ENCODE measurements around the gene FGD2. TPM values are rescaled to one million over a fixed set of nuclear protein-coding genes. Genes with fewer than 3 reads are reported as not detected.

FGD2 gene, protein sequence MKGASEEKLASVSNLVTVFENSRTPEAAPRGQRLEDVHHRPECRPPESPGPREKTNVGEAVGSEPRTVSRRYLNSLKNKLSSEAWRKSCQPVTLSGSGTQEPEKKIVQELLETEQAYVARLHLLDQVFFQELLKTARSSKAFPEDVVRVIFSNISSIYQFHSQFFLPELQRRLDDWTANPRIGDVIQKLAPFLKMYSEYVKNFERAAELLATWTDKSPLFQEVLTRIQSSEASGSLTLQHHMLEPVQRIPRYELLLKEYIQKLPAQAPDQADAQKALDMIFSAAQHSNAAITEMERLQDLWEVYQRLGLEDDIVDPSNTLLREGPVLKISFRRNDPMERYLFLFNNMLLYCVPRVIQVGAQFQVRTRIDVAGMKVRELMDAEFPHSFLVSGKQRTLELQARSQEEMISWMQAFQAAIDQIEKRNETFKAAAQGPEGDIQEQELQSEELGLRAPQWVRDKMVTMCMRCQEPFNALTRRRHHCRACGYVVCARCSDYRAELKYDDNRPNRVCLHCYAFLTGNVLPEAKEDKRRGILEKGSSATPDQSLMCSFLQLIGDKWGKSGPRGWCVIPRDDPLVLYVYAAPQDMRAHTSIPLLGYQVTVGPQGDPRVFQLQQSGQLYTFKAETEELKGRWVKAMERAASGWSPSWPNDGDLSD
- 5.4 TPM for total RNA-seq

DNA sequence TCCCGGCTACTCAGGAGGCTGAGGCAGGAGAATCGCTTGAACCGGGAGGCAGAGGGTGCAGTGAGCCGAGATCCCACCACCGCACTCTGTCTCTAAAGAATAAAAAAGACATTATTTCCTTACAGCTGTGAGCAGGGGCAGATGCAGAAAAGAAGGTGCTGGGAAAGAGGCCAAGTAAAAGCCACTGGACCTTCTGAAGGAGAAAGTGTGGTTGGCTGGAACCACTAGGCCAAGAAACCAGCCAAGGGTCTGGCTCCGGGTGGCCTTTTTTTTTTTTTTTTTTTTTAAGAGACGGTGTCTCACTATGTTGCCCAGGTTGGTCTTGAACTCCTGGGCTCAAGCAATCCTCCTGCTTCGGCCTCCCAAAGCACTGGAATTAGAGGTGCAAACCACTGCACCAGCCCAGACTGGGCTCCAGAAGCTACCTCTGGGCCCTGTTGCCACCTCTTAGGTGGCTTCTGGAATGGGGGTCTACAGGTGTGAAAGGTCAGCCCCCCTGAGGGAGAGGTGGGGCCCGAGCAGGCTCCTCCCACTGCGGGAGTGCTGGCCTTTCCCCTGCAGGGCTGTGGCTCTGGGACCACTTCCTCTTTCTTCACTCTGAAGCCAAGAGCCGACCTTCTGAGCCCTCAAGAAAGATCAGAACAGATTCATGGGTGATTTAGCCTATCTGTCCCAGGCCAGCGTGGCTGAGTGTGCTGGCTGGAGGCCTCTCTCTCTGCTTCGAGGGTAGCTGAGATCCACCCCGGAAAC is at the start of gene FGD2:
FGD2 (plus strand) TSS at position 595 of the 750 bp plus-strand sequence. CDS start 163 bp downstream, outside the sequence.
- no peak for DNase-seq

DNA sequence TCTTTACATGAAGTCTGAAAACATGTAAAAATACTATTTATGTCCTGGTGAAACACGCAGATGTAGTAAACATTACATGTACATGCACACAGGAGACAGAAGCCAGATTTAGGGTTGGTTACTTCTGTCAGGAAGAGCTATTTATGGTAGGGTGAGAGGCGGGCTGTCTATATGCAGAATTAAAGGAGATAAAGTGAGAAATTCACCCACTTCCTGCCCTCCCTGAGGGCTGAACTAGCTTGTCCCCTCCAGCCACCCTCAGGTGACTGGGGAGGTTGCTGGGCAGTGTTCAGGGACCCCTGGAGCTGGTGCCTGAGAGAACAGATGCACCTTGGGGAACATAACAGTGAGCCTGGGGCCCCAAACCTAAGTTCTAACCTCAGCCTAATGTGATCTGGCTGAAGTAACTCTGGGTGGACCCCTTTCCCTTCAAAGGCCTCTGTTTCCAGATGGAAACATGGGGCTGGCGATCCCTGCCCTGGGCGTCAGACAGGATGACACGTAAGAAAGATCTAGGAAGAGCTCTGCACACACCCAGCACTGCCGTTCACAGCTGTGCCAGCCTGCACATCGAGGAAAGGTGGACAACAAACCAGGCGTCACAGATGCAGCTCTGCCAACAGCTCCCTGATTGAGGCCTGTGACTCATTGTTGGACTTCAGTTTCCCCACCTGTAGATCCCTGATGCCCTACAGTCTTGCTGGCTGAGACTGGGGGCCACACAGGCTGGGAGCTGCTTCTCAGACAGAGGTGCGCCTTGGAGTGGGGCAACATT is 49.6 kb upstream of the FGD2 start:
- peak; percentile 24 for DNase-seq

DNA sequence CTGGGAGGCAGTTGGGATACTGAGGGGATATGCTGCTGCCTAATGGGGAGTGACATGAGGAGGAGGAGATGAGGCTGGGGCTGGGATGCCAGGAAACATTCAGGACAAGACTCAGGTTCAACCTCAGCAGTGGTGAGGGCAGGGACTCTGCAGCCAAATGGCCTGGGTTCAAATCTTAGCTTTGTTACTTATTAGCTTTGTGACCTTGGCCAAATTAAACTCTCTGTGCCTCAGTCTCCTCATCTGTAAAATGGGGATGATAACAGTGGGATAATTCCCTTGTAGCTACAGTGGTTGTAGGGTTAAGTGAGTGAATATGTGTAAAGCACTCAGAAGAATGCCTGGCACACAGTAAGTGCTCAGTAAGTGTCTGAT is 49.0 kb upstream of the FGD2 start:
- DNase-seq = no peak

DNA sequence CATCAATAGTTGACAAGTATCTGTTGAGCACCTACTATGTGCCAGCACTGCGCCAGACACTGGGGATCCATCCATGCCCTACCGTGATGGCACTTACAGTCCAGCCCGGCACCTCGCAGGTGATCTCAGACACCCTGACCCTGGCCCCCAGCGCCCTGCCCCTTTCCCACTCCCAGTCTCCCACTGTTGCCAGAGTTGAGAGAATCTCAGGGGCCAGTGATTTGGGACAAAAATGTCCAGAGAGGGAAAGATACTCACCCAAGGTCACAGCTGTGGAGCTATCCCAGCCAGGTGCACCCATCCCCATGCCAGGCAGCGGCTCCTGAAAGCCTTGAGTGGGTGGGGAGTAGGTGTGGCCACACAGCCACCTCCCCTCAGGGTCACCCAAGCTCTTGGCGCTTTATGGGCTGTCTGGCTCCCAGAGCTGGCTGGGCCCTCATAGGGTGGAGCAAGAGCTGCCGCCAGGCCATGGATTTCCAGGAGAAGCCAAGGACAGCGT is 47.6 kb upstream of the FGD2 start:
- DNase-seq = no peak

DNA sequence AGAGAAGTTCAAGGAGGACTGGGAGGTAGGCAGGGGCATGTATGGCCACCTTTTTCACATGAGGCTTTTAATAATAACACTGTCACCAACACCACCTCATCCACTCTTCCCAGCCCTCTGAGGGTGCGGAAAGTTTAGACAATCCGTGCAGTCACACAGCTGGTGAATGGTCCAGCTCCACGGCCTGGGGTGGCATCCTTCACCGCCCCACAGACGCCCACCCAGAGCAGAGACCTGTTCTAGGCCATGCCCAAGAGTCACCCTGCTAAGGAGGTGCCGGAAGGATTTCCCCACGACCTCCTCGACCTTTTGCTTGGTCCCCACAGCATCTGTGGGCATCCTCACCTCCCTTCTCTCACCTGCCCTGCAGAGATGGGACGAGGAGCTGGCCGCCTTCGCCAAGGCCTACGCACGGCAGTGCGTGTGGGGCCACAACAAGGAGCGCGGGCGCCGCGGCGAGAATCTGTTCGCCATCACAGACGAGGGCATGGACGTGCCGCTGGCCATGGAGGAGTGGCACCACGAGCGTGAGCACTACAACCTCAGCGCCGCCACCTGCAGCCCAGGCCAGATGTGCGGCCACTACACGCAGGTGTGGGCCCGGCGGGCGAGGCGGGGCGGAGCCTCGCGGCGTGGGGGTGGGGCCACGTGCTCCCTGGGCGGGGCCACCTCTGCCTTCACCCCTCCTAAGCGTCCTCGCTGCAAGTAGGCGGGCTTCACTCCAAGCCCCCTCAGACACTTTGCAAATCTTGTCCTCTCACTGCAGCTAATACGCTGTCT is 46.5 kb upstream of the FGD2 start:
- DNase-seq = no peak

DNA sequence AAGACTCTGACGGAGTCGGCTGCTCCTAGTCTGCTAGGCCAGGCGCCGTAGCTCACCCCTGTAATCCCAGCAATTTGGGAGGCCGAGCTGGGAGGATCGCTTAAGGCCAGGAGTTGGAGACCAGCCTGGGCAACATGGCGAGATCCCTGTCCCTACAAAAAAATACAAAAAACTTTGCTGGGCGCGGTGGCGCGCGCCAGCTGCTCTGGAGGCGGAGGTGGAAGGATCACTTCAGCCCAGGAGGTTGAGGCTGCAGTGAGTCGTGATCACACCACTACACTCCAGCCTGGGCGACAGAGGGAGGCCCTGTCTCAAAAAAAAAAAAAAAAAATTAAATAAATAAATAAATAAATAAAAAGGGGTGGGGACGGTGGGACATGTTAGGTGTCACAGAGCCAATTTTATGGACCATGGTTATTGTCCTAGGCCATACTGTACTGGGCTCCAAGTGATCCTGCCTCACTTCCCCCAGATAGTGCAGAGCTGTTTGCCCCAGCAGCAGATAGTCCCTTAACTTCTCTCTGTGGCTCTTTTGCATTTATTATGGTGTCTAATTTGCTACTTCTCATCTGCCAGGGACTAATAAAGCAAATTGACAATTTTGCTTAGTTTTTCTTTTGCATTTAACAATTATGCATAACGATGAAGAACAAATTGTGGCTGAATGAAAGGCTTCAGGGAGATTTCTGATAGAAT is 45.8 kb upstream of the FGD2 start:
- DNase-seq = no peak

DNA sequence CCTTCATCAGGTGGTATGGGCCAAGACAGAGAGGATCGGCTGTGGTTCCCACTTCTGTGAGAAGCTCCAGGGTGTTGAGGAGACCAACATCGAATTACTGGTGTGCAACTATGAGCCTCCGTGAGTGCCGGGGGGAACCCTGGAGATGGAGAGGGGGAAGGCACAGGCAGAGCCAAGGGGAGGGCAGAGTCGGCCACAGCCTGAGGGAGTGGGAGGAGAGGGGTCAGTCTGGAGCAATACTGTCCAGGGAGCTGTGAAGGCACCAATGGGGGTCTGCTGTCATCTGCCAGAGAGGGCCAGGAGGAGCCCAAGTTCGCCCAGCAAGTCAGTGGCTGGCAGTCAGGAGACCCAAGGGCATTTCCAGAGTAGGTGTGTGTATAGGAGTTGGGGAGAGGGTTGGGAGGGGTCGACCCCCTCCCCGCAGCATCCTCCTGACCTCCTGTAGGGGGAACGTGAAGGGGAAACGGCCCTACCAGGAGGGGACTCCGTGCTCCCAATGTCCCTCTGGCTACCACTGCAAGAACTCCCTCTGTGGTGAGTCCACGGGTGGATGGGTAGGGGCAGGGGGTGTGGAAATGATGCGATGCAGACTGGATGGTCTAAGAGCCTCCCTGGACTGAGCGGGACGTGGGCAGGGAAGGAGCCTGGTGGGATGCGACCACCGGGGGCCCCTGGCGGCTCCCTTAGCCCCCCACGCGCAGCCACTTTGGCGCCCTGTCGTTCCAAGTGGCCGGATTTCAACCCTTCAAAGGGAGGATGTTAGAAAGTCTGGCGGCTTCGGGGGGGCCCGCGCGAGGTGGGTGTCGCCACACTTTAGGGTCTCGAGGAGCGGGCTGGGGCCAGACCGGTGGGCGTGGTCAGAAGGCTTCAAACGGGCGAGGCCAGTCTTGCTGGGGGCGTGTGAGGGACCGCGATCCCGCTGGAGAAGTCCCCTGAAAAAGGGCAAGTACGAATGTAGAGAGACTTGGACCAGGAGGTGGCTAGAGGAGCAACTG is 43.7 kb upstream of the FGD2 start:
- DNase-seq = no peak

DNA sequence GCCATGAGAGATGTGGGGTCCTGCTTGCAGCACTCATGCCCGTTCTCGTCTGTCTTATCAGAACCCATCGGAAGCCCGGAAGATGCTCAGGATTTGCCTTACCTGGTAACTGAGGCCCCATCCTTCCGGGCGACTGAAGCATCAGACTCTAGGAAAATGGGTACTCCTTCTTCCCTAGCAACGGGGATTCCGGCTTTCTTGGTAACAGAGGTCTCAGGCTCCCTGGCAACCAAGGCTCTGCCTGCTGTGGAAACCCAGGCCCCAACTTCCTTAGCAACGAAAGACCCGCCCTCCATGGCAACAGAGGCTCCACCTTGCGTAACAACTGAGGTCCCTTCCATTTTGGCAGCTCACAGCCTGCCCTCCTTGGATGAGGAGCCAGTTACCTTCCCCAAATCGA is 42.6 kb upstream of the FGD2 start:
- DNase-seq = peak; percentile 17

DNA sequence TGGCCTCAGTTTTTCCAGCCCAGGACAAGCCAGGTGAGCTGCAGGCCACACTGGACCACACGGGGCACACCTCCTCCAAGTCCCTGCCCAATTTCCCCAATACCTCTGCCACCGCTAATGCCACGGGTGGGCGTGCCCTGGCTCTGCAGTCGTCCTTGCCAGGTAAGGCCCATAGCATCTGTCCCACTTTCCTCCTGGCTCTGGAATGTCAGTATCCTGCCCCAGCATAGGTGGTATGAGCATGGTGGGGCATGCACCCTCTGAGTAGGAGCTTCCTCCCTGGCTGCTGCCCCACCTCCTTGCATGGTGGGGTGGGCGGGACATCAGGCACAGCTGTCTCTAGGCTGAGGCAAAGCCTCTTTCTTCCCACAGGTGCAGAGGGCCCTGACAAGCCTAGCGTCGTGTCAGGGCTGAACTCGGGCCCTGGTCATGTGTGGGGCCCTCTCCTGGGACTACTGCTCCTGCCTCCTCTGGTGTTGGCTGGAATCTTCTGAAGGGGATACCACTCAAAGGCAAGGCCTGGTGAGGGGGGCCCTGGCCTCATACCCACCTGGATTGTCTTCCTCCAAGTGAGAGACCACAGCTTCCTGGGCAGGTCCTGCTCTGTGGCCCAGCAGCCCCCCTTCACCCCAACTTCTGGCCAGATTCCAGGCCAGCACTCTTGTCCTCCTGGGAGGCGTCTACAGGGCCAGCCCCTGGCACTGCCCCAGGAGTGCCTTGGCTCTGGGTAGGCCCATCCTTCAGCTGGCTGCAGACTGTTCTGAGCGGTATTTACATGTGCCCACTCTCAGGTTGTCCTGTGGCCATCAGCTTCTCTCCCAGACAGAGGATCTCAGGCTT is 41.8 kb upstream of the FGD2 start:
- DNase-seq = no peak

DNA sequence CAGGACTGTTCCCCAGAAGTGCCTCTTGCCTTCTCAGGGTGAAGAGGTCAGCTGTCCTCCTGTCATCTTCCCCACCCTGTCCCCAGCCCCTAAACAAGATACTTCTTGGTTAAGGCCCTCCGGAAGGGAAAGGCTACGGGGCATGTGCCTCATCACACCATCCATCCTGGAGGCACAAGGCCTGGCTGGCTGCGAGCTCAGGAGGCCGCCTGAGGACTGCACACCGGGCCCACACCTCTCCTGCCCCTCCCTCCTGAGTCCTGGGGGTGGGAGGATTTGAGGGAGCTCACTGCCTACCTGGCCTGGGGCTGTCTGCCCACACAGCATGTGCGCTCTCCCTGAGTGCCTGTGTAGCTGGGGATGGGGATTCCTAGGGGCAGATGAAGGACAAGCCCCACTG is 41.1 kb upstream of the FGD2 start:
- DNase-seq = no peak

DNA sequence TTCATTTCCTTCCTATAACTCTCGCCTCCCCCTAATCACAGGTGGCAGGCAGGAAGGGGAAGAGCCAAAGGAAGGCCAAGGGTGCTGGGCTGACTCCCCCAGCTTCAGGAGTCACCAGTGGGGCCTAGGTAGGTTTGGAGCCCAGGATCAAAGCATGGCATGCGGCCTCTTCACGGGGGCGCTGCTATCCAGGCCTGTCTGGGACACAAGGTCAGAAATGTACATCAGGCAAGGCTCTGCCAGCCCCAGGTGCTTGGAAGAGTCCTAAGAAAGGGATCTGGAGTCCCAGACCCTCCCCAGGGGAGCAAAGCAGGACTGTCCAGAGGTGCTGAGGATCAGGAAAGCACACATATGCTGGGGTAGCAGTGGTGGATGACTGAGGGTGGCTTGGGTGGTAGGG is 40.5 kb upstream of the FGD2 start:
- DNase-seq = no peak

DNA sequence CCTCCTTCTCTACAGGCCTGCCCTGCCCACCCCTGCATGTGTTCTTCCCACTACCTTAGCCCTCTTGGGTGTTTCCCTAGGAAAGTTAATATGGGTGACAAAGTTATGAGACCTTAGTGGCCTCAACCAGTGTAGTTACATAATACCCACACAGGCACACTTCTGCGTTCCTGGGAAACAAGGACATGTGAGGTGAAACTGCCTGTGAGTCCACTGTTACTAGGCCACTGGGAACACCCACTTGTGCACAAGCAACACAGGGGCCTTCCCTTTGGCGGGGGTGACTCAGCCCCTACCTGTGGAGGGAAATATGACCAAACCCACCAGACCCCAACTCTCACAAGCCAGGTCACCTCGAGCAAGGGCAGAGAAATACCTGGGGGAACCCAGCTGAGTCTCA is 38.2 kb upstream of the FGD2 start:
- no peak for DNase-seq

DNA sequence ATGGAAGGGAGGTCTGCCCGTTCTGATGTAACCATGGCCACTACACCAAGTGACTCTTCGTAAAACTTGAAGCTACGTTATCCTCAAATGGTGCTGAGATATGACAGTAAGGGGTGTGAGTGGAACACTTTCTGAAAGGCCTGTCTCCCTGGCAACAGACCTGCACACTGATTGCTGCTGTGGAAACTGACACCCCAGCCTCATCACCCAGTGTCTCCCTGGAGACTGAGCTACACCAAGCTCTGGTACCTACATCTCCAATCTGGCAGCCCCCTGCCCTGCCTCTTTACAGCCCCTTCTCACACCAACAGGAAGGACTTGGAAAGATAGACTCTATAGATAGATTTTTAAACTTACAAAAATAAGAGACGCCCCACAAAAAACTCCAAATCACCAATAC is 37.7 kb upstream of the FGD2 start:
- DNase-seq = no peak

DNA sequence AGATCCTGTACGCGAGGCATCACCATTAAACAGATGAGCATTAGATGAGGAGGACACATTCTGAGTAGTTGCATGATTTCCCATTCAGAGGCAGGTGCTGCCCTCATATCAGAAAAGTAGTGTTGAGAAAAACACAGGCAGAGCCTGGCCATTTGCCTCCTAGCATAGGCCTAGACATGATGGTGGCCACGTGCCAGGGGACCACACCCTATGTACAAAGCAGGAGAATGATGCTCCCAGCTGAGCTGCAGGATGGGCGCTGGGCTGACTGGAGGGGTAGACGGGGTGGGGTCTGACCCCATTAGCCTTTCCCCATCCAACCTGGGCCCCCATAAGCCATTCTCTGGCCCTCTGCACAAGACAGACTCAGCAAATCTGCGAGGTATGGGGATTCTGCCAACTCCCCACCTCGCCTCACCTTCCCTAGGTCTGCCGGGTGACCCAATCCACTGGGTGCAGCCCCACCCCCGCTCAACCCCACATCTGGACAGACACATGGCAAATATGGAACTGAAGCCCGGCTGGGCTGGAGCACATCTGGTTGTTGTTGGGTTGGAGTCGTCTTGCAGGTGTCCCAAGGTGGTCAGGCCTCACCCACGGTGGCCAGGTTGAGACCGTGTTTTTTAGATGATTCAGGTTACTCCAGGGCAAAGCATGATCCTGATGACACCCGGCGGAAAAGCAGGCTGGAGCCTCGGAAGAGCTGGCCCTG is 37.0 kb upstream of the FGD2 start:
- DNase-seq = peak; percentile 10

DNA sequence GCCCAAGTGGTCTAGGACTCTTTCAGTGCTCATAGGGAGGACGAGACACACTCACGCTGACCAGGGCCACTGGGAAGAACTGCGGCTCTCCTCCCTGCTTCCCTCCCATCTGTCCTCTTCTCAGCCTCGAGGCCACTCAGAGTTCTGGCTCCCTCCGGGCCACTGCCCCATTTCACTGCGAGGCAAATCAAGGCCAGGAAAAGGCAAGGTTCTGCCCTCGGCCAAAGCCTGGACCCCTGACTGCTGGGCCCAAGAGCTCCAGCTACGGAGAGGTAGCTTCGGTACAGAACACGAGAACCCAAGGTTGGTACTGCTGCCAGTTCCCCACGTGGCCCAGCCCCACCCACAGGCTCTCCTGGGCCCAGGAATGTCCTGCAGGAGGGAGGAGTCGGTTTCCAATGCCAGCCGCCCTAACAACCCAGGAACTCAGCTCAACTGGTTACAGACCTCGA is 36.2 kb upstream of the FGD2 start:
- no peak for DNase-seq

DNA sequence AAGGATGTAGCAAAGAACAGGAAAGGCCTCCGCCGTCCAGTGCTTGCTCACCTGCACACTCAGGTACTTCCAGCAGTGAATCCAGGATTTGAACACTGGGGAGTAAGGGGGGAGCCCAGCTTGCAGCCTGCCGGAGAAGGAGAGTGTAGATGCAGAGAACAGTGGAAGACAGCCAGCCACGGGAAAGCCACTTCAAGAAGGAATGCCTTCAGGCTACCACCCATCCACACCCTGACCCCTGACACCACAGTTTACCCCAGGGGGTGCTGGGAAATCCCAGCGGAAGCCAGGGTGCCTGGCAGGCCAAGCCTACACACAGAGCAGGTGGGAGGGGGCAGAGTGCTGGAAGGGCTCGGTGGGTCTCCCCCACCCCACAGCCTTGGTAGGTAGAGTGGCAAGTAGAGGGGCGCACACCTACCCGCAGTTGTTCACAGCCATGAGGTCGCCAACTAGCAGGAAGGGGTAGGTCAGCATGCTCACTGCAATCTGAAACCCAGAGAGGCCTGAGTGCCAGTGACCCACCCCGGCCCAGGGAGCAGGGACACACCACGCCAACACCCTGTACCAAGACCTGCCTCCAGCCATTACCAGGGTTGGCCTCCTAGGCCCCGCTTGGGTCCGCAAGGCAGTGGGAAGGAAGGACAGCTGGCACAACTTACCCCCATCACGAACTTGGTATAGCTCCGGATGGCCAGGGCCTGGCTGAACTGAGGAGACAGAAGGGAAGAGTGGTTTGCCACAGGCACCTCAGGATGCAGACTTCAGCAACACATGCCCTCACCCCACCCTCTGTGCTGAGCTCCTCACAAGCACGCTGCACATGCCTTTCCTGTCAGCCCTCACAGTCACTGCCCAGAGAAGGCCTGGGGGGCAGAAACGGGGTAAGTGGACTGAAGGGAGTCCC is 35.2 kb upstream of the FGD2 start:
- no peak for DNase-seq

All from skin of body (tissue), 2 donors.